Natural killer cell (primary cell): ENCODE data around the gene TNNI2. TPM values are rescaled to one million over a fixed set of nuclear protein-coding genes. Genes with fewer than 3 reads are reported as not detected.
"Not testable (repeated sequence)": the region's sequence is repeated elsewhere in the genome, so short reads cannot be mapped to it uniquely, and the experiment has no call there.

ENCODE experiments used
- ATAC-seq, 3 donors: fragments of 150-1000 bp in 2 of 3; fragments of 200-7000 bp in 1 of 3; cut with Tn5 transposase; 1 replicate in 1 of 3; 2 replicates in 2 of 3; pipeline ENCODE4 v1.10.0; 2021; ENCODE audit warnings: mild to moderate bottlenecking in 2 of 3, moderate library complexity in 2 of 3
- DNase-seq, 2 donors: peaks; one replicate each; pipeline versions ENCODE4 v3.0.0 to v3.0.0-alpha.2; 2013 to 2021; ENCODE audit warnings: mixed read lengths in 1 of 2
- H3K27ac ChIP-seq: one replicate; pipeline ENCODE4 v1.5.1; 2013; ENCODE audit warnings: mild to moderate bottlenecking, low read length
- H3K27me3 ChIP-seq: one replicate; pipeline ENCODE4 v1.6.1; 2013; ENCODE audit warnings: low read length; ENCODE audit not compliant: control insufficient read depth, insufficient read depth
- H3K36me3 ChIP-seq: one replicate; pipeline ENCODE4 v1.6.1; 2013; ENCODE audit warnings: low read length; ENCODE audit not compliant: control insufficient read depth, insufficient read depth
- H3K4me1 ChIP-seq: one replicate; pipeline ENCODE4 v1.6.1; 2013; ENCODE audit warnings: low read length; ENCODE audit not compliant: control insufficient read depth, insufficient read depth
- H3K4me3 ChIP-seq: one replicate; pipeline ENCODE4 v1.5.1; 2013; ENCODE audit warnings: low read length
- H3K9me3 ChIP-seq: one replicate; pipeline ENCODE4 v1.6.1; 2013; ENCODE audit warnings: low read length; ENCODE audit not compliant: control insufficient read depth, insufficient read depth
- H3K27ac Mint-ChIP-seq, 2 donors: one replicate each; pipeline ENCODE4 v1.8.0; 2022; ENCODE audit warnings: mild to moderate bottlenecking in 2 of 2, mixed read lengths in 2 of 2, moderate library complexity in 1 of 2
- H3K27me3 Mint-ChIP-seq, 2 donors: one replicate each; pipeline ENCODE4 v1.8.0; 2022; ENCODE audit warnings: low read depth in 2 of 2, mixed read lengths in 2 of 2
- H3K36me3 Mint-ChIP-seq: one replicate; pipeline ENCODE4 v1.8.0; 2022; ENCODE audit warnings: mixed read lengths
- H3K4me1 Mint-ChIP-seq, 2 donors: one replicate each; pipeline ENCODE4 v1.8.0; 2022; ENCODE audit warnings: mixed read lengths in 2 of 2
- H3K4me3 Mint-ChIP-seq: one replicate; pipeline ENCODE4 v1.8.0; 2022; ENCODE audit warnings: mild to moderate bottlenecking, moderate library complexity, mixed read lengths
- H3K9me3 Mint-ChIP-seq, 2 donors: one replicate each; pipeline ENCODE4 v1.8.0; 2022; ENCODE audit warnings: mixed read lengths in 2 of 2
- CTCF ChIP-seq: fragments of 200-600 bp; IDR thresholded peaks from one replicate; pipeline ENCODE4 v1.8.0; 2022; ENCODE audit warnings: antibody characterized with exemption
- WGBS: methylation state at CpG from one replicate; pipeline ENCODE4 v1.1.7; 2013; ENCODE audit warnings: missing lambda C conversion rate; ENCODE audit not compliant: insufficient coverage; 5-methylcytosine and 5-hydroxymethylcytosine counted together
- intact Hi-C: fragments of 100-400 bp; cut with micrococcal nuclease; formaldehyde crosslinking; loops from one replicate; pipeline ENCODE4 v1.14.2; 2022
- total RNA-seq, 4 donors: library from RNA; stranded (reverse); fragments of 120-200 nt in 1 of 4; gene quantifications; one replicate each; pipeline versions ENCODE4 v1.2.3 to v1.2.4, GENCODE V29; 2013 to 2022

The TNNI2 gene
- total RNA-seq, 3 donors from 2014 or later (not counting 1 experiment from before 2014, with no cell fraction given), result 1.2 to 5.4 (median 3.6) TPM

- Histone ChIP-seq H3K36me3 (no peaks in the 10 kb centered on the region), H3K4me1 (no peaks in the 10 kb centered on the region), H3K4me3 (no peak overlapping the region), H3K27ac (no peak overlapping the region), H3K27me3 (no peaks in the 10 kb centered on the region), H3K9me3 (no peaks in the 10 kb centered on the region)
- no peak overlapping the region for H3K27ac Mint-ChIP-seq
- no peaks in the 10 kb centered on the region for H3K36me3 Mint-ChIP-seq
- H3K27me3 Mint-ChIP-seq, result peaks cover 5 to 13% of the 10 kb centered on the region in 2 donors
- WGBS, result 92% methylated on average over 20 of the region's 20 CpGs
- H3K4me3 Mint-ChIP-seq, result no peak overlapping the region
- intact Hi-C loops, result no loop called here
- ATAC-seq (no peak), DNase-seq (no peak)
- H3K4me1 Mint-ChIP-seq, result no peaks in the 10 kb centered on the region
- H3K9me3 Mint-ChIP-seq, result no peaks in the 10 kb centered on the region
- TF ChIP-seq CTCF, result no peak
Measured at GRCh38 chr11:1803246-1803645, 35.5 kb upstream of the TNNI2 start.

GRCh38 chr11:1803835-1804519 is 34.8 kb upstream of the TNNI2 start:
- intact Hi-C loops, H3K27ac ChIP-seq, H3K4me3 Mint-ChIP-seq, H3K4me1 ChIP-seq, H3K27ac Mint-ChIP-seq, ATAC-seq, H3K36me3 ChIP-seq, DNase-seq, H3K27me3 ChIP-seq, H3K36me3 Mint-ChIP-seq, H3K9me3 Mint-ChIP-seq, H3K4me3 ChIP-seq, H3K4me1 Mint-ChIP-seq, H3K9me3 ChIP-seq: not testable (repeated sequence)
- 95% methylated on average over 22 of the region's 42 CpGs for WGBS
- peaks cover 0 to 12% of the 10 kb centered on the region in 2 donors for H3K27me3 Mint-ChIP-seq

- H3K4me1 Mint-ChIP-seq, result no peaks in the 10 kb centered on the region
- Histone ChIP-seq H3K9me3 (no peaks in the 10 kb centered on the region), H3K27me3 (no peaks in the 10 kb centered on the region), H3K4me1 (no peaks in the 10 kb centered on the region), H3K4me3 (no peak overlapping the region), H3K36me3 (no peaks in the 10 kb centered on the region), H3K27ac (no peak overlapping the region)
- intact Hi-C loops, result no loop called here
- 91% methylated on average over 15 of the region's 15 CpGs for WGBS
- H3K27ac Mint-ChIP-seq, result no peak overlapping the region
- no peak for ATAC-seq
- H3K27me3 Mint-ChIP-seq, result peaks cover 0 to 16% of the 10 kb centered on the region in 2 donors
- no peak overlapping the region for H3K4me3 Mint-ChIP-seq
- TF ChIP-seq CTCF, result no peak
- no peaks in the 10 kb centered on the region for H3K36me3 Mint-ChIP-seq
- H3K9me3 Mint-ChIP-seq, result no peaks in the 10 kb centered on the region
- DNase-seq, result no peak
Measured at GRCh38 chr11:1805525-1805924, 33.3 kb upstream of the TNNI2 start.

- WGBS, result 79% methylated on average over 14 of the region's 14 CpGs
- Mint-ChIP-seq H3K27me3 (peaks cover 2 to 19% of the 10 kb centered on the region in 2 donors), H3K27ac (no peak overlapping the region), H3K4me1 (no peaks in the 10 kb centered on the region), H3K9me3 (no peaks in the 10 kb centered on the region), H3K36me3 (no peaks in the 10 kb centered on the region), H3K4me3 (no peak overlapping the region)
- intact Hi-C loops, result no loop called here
- H3K9me3 ChIP-seq, result no peaks in the 10 kb centered on the region
- H3K4me1 ChIP-seq, result no peaks in the 10 kb centered on the region
- peak; percentile 13 for TF ChIP-seq CTCF
- no peak for DNase-seq
- H3K27ac ChIP-seq, result no peak overlapping the region
- H3K27me3 ChIP-seq, result no peaks in the 10 kb centered on the region
- H3K36me3 ChIP-seq, result no peaks in the 10 kb centered on the region
- no peak overlapping the region for H3K4me3 ChIP-seq
- no peak for ATAC-seq
Measured at GRCh38 chr11:1807264-1807995, 31.4 kb upstream of the TNNI2 start.
